Limb (tissue), 2 donors: ENCODE measurements around the gene PARP15.
"Not testable (repeated sequence)": the region's sequence is repeated elsewhere in the genome, so short reads cannot be mapped to it uniquely, and the experiment has no call there.

Experiments
- DNase-seq, 2 donors: peaks; one replicate each; pipeline ENCODE4 v3.0.0-alpha.2; 2016; ENCODE audit errors: extremely low spot score in 2 of 2

The PARP15 gene

GRCh38 chr3:122577409-122578031 lies at the start of gene PARP15:
PARP15 (plus strand) TSS chr3:122577650; CDS start chr3:122577668, 18 bp downstream.
- DNase-seq: peak in 1 of 2 donors; percentile 38

GRCh38 chr3:122530164-122530563 lies 47.3 kb upstream of the PARP15 start:
- no peak for DNase-seq

- DNase-seq: no peak
Measured at GRCh38 chr3:122533480-122533879, 44.0 kb upstream of the PARP15 start.

DNA sequence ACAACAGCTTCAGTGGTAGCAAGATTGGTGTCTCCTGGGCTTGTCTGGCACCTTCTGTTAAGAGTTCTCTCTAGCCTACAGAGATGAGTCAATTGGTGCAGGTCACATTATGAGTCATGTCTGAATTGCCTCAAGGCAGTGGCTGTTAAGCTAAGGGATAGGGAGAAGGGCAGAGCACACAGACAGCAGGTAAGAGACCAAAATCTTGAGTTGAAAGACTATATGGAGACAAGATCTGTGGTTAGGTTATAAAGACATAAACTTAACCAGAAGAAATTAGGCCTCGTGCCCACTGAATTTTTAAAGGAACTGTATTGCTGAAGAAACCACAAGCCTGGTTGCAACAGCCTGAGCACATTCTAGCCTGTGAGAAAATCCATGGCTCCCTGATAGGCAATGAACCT lies 43.5 kb upstream of the PARP15 start:
- no peak for DNase-seq

DNA sequence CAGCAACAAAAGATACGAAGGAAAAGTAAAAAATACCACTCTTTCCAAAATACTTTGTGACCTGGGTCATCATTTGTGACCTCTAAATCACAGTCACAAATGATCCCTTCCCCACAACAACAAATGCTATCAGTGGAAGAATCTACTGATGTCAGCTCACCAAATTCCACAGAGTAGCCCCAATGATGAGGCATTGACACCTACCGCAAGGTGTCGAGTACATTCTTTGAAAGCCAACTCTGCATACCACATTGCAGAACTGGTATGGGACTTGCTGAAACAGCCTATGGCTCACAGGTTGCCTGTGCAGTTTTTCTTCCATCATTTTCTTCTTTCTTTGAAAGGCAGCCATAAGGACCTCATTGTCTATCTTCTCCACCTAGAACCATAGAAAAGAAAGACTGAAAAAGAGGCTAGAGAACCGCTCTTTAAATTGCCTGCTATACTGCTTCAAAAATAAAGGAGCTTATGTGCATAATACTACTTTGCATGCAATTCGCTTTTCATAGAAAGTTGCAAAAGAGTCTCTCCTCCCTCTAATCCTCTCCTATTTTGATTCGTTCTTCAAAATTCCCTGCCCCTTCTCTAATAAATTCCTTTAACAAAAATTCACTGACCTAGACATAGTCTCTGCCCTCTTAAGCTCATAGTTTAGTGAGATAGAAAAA lies 41.4 kb upstream of the PARP15 start:
- DNase-seq: no peak

- DNase-seq: no peak
Measured at GRCh38 chr3:122536632-122537001, 40.8 kb upstream of the PARP15 start.

DNA sequence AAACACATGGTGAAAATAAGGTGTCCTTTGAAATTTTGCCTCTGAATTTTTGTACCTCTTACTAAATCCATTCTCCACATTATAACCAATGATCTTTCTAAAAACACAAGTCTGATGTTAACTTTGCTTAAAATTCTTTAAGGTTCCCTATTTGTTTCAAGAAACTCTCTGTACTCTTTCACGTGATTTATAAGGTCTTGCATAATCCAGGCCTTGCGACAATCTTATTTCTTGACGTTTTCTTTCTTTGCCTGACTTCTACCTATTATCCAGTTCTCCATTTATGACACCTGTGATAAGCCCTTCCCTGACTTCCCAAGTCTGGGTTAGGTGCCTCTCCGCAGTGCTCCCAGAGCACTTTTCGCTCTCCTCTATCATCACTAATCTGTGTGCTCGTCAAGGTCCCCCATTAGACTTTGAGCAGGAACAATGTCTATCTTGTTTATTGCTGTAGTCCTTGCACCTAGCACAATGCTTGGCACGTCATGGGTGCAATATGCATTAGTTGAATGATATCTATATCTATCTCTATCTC lies 38.4 kb upstream of the PARP15 start:
- DNase-seq: no peak

- DNase-seq: no peak
Measured at GRCh38 chr3:122546151-122546550, 31.3 kb upstream of the PARP15 start.

DNA sequence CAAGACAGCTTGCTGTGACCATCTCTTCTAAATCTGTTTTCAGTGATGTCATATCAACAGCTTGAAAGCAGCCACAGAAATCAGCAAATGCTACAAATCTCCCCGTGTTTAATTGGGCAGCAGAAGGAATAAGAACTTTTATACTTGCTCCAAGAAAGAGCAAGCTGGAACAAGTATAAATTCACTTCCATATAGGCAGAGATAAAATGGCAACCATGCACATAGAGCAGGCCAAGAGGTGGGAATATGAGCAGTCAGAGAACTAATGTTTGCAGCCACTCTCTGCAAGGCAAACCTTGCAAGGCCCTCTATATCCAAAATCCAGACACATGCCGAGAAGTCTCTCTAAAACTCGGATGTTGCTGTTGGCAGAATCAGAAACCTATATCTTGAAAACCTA lies 29.4 kb upstream of the PARP15 start:
- DNase-seq: no peak

- no peak for DNase-seq
Measured at GRCh38 chr3:122548619-122549018, 28.8 kb upstream of the PARP15 start.

DNA sequence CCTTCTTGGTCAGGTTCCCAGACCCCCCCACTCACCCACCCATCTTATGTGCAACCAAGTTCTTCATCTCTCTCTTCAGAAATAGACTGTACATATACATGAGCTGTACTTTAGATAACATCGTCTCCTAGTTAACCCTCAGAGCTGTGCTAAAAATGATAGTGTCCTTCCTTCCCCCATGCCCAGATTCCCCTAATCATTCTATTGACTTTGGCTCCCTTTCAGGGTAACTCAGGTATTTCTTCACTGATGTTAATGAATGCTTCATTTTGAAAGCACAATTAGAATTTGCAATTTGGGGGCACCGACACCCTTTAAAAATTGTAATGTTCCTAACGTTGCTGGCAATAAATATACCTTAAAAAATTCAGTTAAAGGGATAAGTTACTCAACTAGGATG lies 24.3 kb upstream of the PARP15 start:
- no peak for DNase-seq

GRCh38 chr3:122555275-122556071 lies 22.0 kb upstream of the PARP15 start:
- no peak for DNase-seq

- DNase-seq: no peak
Measured at GRCh38 chr3:122557356-122557755, 20.1 kb upstream of the PARP15 start.

GRCh38 chr3:122558605-122559004 lies 18.8 kb upstream of the PARP15 start:
- no peak for DNase-seq

DNA sequence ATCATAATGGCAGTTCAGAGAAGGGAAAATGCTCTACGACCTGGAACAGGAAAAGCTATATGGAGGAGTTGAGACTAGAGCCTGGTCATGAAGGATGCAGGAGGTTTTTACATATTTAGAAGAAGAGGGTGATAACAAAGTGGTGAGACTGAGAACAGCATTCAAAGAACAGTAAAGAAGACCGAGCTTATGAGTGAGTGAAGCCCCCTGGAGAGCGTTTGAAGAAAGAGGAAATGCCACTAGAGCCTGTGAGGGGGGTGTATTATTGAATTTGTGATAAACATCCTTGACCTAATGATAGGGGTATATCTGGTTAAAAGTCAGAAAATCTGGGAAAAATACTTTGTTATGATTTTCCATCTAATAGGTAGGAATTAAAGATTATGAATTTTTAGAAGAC lies 17.5 kb upstream of the PARP15 start:
- no peak for DNase-seq

DNA sequence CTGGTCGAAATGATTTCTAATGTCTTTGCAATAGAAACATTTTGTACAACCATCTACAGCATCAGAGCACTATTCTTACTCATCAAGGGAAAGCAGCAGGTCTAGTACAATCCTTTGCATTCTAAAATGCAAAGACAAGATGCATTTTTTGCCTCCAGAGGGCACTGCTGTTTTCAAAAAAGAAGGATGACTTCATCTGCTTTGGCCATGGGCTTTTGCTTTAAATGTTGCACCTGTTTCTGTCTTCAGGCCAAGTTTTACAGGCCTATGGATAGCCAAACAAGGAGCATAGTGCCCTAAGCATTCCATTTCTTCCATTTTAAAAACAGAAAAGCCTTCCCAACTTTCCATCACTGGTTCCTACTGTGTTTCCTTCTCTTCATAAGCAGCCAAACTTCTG lies 16.8 kb upstream of the PARP15 start:
- DNase-seq: peak; percentile 38 to 43

GRCh38 chr3:122562923-122563716 lies 14.3 kb upstream of the PARP15 start:
- DNase-seq: no peak

DNA sequence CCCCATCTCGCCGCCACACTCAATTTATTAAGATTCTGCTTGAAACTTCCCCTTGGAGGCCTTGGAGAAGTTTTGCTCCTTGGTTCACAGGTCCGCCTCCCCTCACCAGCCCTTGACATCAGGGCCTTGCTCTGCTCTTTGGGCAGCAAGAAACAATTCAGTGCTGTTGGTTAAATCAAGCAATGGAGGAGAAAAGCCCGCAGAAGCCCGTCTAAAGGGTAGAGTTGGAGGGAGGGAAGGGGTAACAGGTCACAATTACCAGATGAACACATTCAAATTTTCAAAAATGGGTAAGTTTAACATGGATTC lies 13.8 kb upstream of the PARP15 start:
- DNase-seq: no peak

- DNase-seq: peak; percentile 60 to 76
Measured at GRCh38 chr3:122564155-122564912, 13.1 kb upstream of the PARP15 start, which contains the start of the genes DTX3L and PARP9. DTX3L (plus strand) TSS chr3:122564338; CDS start chr3:122564427, 89 bp downstream. PARP9 (minus strand) TSS chr3:122564300; CDS start chr3:122559620, 4,680 bp downstream.

DNA sequence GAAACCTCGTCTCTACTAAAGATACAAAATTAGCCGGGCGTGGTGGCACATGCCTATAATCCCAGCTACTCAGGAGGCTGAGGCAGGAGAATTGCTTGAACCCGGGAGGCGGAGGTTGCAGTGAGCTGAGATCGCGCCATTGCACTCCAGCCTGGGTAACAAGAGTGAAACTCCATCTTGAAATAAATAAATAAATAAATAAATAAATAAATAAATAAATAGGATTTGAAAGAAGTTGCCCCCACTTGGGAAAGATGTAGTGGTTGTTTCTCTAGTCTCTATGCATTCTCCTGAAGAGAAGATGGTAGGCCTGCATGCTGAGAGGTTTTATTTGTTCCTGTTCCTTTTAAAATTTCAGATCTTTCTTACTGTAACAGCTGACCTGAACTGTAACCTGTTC lies 9.3 kb upstream of the PARP15 start:
- DNase-seq: not testable (repeated sequence)

- DNase-seq: no peak
Measured at GRCh38 chr3:122568755-122569154, 8.7 kb upstream of the PARP15 start.
